Peyer's patch (tissue), 4 donors: ENCODE results near the gene CACNG4. TPM values are rescaled to one million over a fixed set of nuclear protein-coding genes. Genes with fewer than 3 reads are reported as not detected.

Source experiments
- DNase-seq, 3 donors: peaks; one replicate each; pipeline ENCODE4 v3.0.0-alpha.2; 2017 to 2019
- H3K27ac ChIP-seq, 4 donors: fragments of 200-600 bp; sonication (generic); one replicate each; pipeline ENCODE4 v1.5.1; 2016 to 2019
- H3K27me3 ChIP-seq, 2 donors: fragments of 200-600 bp; sonication (generic); one replicate each; pipeline ENCODE4 v1.5.1; 2019
- H3K36me3 ChIP-seq, 3 donors: fragments of 200-600 bp; sonication (generic); one replicate each; pipeline ENCODE4 v1.5.1; 2016 to 2019
- H3K4me1 ChIP-seq, 4 donors: fragments of 200-600 bp; sonication (generic); one replicate each; pipeline ENCODE4 v1.5.1; 2016 to 2019
- H3K4me3 ChIP-seq, 4 donors: fragments of 200-600 bp; sonication (generic); 1 replicate in 3 of 4; 2 replicates in 1 of 4; pipeline ENCODE4 v1.5.1; 2016 to 2019; ENCODE audit warnings: mild to moderate bottlenecking in 1 of 4
- H3K9me3 ChIP-seq, 4 donors: fragments of 200-600 bp; sonication (generic); one replicate each; pipeline ENCODE4 v1.5.1; 2016 to 2019; ENCODE audit warnings: mild to moderate bottlenecking in 1 of 4
- POLR2A ChIP-seq, 2 donors: fragments of 450-650 bp; IDR thresholded peaks; one replicate each; pipeline ENCODE4 v1.5.1; 2017; ENCODE audit warnings: antibody characterized with exemption in 2 of 2, mild to moderate bottlenecking in 2 of 2, moderate library complexity in 2 of 2
- total RNA-seq, 4 donors: library from RNA; depleted of rRNA; stranded (reverse); fragments of >200 nt; gene quantifications; one replicate each; pipeline ENCODE4 v1.1.0, GENCODE V29; 2016
- TF ChIP-seq, protein P1 (sequence below), 6 experiments: fragments of 450-650 bp in 4 of 6; fragments of 200-600 bp in 2 of 6; sonication (generic) in 1 of 6; IDR thresholded peaks; one replicate each; pipeline ENCODE4 v1.5.1; 2017 to 2019; ENCODE audit warnings: antibody characterized with exemption in 6 of 6, mild to moderate bottlenecking in 3 of 6, moderate library complexity in 1 of 6

Gene CACNG4
- total RNA-seq, 4 donors from 2014 or later, result 0.40 TPM; not detected in 3

DNA sequence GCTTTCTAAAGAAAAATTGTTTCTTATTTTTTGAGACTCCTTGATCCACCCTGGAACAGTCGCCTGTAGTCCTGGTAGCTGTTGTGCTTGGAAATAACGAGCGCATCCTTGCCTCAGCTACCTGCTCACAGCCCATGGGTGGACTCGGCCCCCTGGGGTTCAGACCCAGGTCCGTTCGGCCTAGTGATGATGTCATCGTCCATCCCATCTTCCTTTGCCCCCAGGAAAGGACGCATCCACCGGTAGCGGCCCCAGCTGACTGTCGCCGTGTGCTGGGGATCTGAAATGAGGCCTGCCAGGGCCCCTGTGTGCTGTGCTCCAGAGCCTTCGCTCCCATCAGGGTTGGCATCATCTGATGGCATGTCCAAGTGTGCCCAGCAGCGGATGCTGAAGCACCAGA is 67.9 kb downstream of the CACNG4 start:
- Histone ChIP-seq H3K36me3 (no peaks in the 10 kb centered on the region), H3K9me3 (no peaks in the 10 kb centered on the region), H3K4me1 (no peaks in the 10 kb centered on the region), H3K27ac (no peak overlapping the region), H3K4me3 (no peak overlapping the region), H3K27me3 (no peaks in the 10 kb centered on the region)
- no peak for DNase-seq
- TF ChIP-seq POLR2A (IDR thresholded peaks at IDR 0.05), result no peak
- TF ChIP-seq, protein P1, sequence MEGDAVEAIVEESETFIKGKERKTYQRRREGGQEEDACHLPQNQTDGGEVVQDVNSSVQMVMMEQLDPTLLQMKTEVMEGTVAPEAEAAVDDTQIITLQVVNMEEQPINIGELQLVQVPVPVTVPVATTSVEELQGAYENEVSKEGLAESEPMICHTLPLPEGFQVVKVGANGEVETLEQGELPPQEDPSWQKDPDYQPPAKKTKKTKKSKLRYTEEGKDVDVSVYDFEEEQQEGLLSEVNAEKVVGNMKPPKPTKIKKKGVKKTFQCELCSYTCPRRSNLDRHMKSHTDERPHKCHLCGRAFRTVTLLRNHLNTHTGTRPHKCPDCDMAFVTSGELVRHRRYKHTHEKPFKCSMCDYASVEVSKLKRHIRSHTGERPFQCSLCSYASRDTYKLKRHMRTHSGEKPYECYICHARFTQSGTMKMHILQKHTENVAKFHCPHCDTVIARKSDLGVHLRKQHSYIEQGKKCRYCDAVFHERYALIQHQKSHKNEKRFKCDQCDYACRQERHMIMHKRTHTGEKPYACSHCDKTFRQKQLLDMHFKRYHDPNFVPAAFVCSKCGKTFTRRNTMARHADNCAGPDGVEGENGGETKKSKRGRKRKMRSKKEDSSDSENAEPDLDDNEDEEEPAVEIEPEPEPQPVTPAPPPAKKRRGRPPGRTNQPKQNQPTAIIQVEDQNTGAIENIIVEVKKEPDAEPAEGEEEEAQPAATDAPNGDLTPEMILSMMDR (IDR thresholded peaks at IDR 0.05), result no peak

DNA sequence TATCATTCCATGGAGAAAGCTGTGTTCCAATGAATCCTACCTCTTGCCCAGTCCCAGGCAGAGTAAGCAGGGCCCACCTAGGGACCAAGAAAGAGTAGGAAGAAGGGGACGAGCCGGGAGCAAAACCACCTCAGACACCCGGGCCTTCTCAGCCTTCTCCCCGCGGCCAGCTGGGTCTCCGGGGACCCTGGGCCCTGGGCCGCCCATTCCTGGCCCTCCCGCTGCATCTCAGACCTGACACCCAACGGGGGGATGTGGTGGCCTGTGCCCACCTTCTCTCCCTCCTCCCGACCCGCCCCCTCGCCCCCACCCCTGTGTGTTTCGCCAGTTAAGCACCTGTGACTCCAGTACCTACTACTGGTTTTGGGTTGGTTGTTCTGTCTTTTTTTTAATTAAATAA is 68.5 kb downstream of the CACNG4 start:
- H3K27me3 ChIP-seq, result no peaks in the 10 kb centered on the region
- no peaks in the 10 kb centered on the region for H3K9me3 ChIP-seq
- no peaks in the 10 kb centered on the region for H3K4me1 ChIP-seq
- DNase-seq, result no peak
- H3K4me3 ChIP-seq, result no peak overlapping the region
- no peak for TF ChIP-seq POLR2A (IDR thresholded peaks at IDR 0.05)
- TF ChIP-seq, protein P1 (IDR thresholded peaks at IDR 0.05), result no peak
- H3K36me3 ChIP-seq, result no peaks in the 10 kb centered on the region
- H3K27ac ChIP-seq, result no peak overlapping the region

GRCh38 chr17:67033613-67034012 is 69.1 kb downstream of the CACNG4 start:
- Histone ChIP-seq H3K27ac (no peak overlapping the region), H3K4me1 (no peaks in the 10 kb centered on the region), H3K4me3 (no peak overlapping the region), H3K27me3 (no peaks in the 10 kb centered on the region), H3K9me3 (no peaks in the 10 kb centered on the region), H3K36me3 (no peaks in the 10 kb centered on the region)
- DNase-seq, result no peak
- TF ChIP-seq, protein P1 (IDR thresholded peaks at IDR 0.05), result no peak
- no peak for TF ChIP-seq POLR2A (IDR thresholded peaks at IDR 0.05)

DNA sequence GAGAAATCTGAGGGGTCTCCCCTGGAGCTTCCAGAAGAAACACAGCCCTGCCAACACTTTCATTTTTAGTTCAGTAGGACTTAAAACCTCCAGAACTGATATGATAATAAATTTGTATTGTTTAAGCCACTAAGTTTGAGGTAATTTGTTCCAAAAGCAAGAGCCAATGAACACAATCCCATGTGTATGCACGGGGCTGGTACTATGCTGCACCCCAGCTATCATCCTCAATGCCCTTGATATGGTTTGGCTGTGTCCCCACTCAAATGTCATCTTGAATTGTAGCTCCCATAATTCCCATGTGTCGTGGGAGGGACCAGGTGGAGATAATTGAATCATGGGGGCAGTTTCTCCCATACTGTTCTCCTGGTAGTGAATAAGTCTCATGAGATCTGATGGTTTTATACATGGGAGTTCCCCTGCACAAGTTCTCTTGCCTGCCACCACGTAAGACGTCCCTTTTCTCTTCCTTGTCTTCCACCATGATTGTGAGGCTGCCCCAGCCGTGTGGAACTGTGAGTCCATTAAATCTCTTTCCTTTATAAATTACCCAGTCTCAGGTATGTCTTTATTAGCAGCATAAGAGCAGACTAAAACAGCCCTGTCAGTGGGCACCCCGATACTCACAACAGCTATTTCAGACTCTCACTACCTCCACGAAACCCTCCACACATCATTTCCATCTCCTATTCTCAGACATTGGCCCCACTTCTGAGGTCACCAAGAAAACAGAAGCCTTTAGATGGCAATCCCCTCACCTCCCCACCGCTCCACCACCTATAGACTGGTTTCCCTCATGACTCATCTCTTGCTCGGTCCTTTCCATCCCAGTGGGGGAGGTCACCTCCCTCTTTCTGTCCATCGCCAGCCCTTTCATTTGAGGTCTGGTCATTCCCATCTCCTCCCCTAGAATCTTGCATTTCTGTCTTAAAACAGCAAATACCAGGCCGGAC is 70.9 kb downstream of the CACNG4 start:
- no peaks in the 10 kb centered on the region for H3K27me3 ChIP-seq
- H3K27ac ChIP-seq, result no peak overlapping the region
- no peaks in the 10 kb centered on the region for H3K36me3 ChIP-seq
- H3K4me3 ChIP-seq, result no peak overlapping the region
- no peaks in the 10 kb centered on the region for H3K4me1 ChIP-seq
- H3K9me3 ChIP-seq, result no peaks in the 10 kb centered on the region
- no peak for DNase-seq
- TF ChIP-seq POLR2A (IDR thresholded peaks at IDR 0.05), result no peak
- TF ChIP-seq, protein P1 (IDR thresholded peaks at IDR 0.05), result no peak

GRCh38 chr17:67038861-67039365 is 74.4 kb downstream of the CACNG4 start:
- no peaks in the 10 kb centered on the region for H3K36me3 ChIP-seq
- H3K4me3 ChIP-seq, result no peak overlapping the region
- H3K27me3 ChIP-seq, result no peaks in the 10 kb centered on the region
- no peak for DNase-seq
- TF ChIP-seq POLR2A (IDR thresholded peaks at IDR 0.05), result no peak
- TF ChIP-seq, protein P1 (IDR thresholded peaks at IDR 0.05), result no peak
- no peaks in the 10 kb centered on the region for H3K4me1 ChIP-seq
- H3K27ac ChIP-seq, result no peak overlapping the region
- H3K9me3 ChIP-seq, result no peaks in the 10 kb centered on the region
